Body of pancreas (tissue), 4 donors: ENCODE results near the gene PPP6R1. TPM values are rescaled to one million over a fixed set of nuclear protein-coding genes. Genes with fewer than 3 reads are reported as not detected.

ENCODE experiments used
- ATAC-seq: fragments of 150-250 bp; one replicate; pipeline ENCODE4 v1.9.1; 2016
- DNase-seq, 4 donors: peaks; one replicate each; pipeline ENCODE4 v3.0.0-alpha.2; 2019
- H3K27ac ChIP-seq, 4 donors: fragments of 200-600 bp; sonication (generic); 1 replicate in 3 of 4; 2 replicates in 1 of 4; pipeline versions ENCODE4 v1.5.1 to v1.6.1; 2016 to 2019; ENCODE audit warnings: mild to moderate bottlenecking in 1 of 4, mixed read lengths in 1 of 4, moderate library complexity in 1 of 4
- H3K27me3 ChIP-seq, 2 donors: fragments of 200-600 bp; sonication (generic); one replicate each; pipeline ENCODE4 v1.6.0; 2016; ENCODE audit warnings: mild to moderate bottlenecking in 1 of 2
- H3K36me3 ChIP-seq, 2 donors: fragments of 200-600 bp; sonication (generic); replicated peaks in 1 of 2; 2 replicates each; pipeline ENCODE4 v1.5.1; 2016; ENCODE audit warnings: low read depth in 2 of 2; ENCODE audit not compliant: insufficient read depth in 1 of 2
- H3K4me1 ChIP-seq: fragments of 200-600 bp; sonication (generic); one replicate; pipeline ENCODE4 v1.6.0; 2016
- H3K4me3 ChIP-seq, 2 donors: fragments of 200-600 bp; sonication (generic); 1 replicate in 1 of 2; 2 replicates in 1 of 2; pipeline ENCODE4 v1.5.1; 2016 to 2019
- H3K9me3 ChIP-seq, 3 donors: fragments of 200-600 bp; sonication (generic); 1 replicate in 2 of 3; 2 replicates in 1 of 3; pipeline ENCODE4 v1.5.1; 2016
- POLR2A ChIP-seq, 3 donors: fragments of 450-650 bp; IDR thresholded peaks; one replicate each; pipeline ENCODE4 v1.6.1; 2016; ENCODE audit warnings: antibody characterized with exemption in 3 of 3, mild to moderate bottlenecking in 2 of 3
- WGBS, 2 donors: methylation state at CpG; one replicate each; pipeline ENCODE4 v1.1.5; 2017; 5-methylcytosine and 5-hydroxymethylcytosine counted together
- intact Hi-C: fragments of 100-400 bp; cut with DNase I; formaldehyde crosslinking; loops from one replicate; pipeline ENCODE4 v1.15.1; 2023
- total RNA-seq, 2 donors: library from RNA; depleted of rRNA; stranded (reverse); fragments of >200 nt; gene quantifications; one replicate each; pipeline ENCODE4 v1.1.0, GENCODE V29; 2016
- TF ChIP-seq, protein P1 (sequence below), 7 experiments: fragments of 450-650 bp in 4 of 7; fragments of 200-600 bp in 3 of 7; sonication (generic) in 3 of 7; IDR thresholded peaks; one replicate each; pipeline ENCODE4 v1.5.1; 2016 to 2019; ENCODE audit warnings: antibody characterized with exemption in 7 of 7

Gene PPP6R1
- total RNA-seq, 2 donors from 2014 or later = 19.2 to 20.8 TPM

GRCh38 chr19:55277494-55277893, 18.7 kb upstream of the PPP6R1 start:
- TF ChIP-seq, protein P1, sequence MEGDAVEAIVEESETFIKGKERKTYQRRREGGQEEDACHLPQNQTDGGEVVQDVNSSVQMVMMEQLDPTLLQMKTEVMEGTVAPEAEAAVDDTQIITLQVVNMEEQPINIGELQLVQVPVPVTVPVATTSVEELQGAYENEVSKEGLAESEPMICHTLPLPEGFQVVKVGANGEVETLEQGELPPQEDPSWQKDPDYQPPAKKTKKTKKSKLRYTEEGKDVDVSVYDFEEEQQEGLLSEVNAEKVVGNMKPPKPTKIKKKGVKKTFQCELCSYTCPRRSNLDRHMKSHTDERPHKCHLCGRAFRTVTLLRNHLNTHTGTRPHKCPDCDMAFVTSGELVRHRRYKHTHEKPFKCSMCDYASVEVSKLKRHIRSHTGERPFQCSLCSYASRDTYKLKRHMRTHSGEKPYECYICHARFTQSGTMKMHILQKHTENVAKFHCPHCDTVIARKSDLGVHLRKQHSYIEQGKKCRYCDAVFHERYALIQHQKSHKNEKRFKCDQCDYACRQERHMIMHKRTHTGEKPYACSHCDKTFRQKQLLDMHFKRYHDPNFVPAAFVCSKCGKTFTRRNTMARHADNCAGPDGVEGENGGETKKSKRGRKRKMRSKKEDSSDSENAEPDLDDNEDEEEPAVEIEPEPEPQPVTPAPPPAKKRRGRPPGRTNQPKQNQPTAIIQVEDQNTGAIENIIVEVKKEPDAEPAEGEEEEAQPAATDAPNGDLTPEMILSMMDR (IDR thresholded peaks at IDR 0.05) = no peak
- TF ChIP-seq POLR2A (IDR thresholded peaks at IDR 0.05) = no peak
- WGBS, 2 donors = 83 to 90% methylated on average over 10 to 13 of the region's 17 CpGs
- H3K4me3 ChIP-seq = no peak overlapping the region
- ATAC-seq (no peak), DNase-seq (no peak)
- intact Hi-C loops = no loop called here
- peaks cover 0 to 8% of the 10 kb centered on the region in 2 donors for H3K36me3 ChIP-seq
- H3K9me3 ChIP-seq = no peaks in the 10 kb centered on the region
- H3K4me1 ChIP-seq = peaks cover 19% of the 10 kb centered on the region
- H3K27me3 ChIP-seq = no peaks in the 10 kb centered on the region
- no peak overlapping the region for H3K27ac ChIP-seq

GRCh38 chr19:55276720-55277430, 18.1 kb upstream of the PPP6R1 start:
- WGBS, 2 donors = 86% methylated on average over 15 of the region's 15 CpGs
- Histone ChIP-seq H3K4me1 (peaks cover 19% of the 10 kb centered on the region), H3K27me3 (no peaks in the 10 kb centered on the region), H3K9me3 (no peaks in the 10 kb centered on the region), H3K36me3 (peaks cover 0 to 8% of the 10 kb centered on the region in 2 donors), H3K27ac (no peak overlapping the region), H3K4me3 (no peak overlapping the region)
- DNase-seq (no peak), ATAC-seq (no peak)
- intact Hi-C loops = no loop called here
- TF ChIP-seq, protein P1 (IDR thresholded peaks at IDR 0.05) = no peak
- no peak for TF ChIP-seq POLR2A (IDR thresholded peaks at IDR 0.05)

DNA sequence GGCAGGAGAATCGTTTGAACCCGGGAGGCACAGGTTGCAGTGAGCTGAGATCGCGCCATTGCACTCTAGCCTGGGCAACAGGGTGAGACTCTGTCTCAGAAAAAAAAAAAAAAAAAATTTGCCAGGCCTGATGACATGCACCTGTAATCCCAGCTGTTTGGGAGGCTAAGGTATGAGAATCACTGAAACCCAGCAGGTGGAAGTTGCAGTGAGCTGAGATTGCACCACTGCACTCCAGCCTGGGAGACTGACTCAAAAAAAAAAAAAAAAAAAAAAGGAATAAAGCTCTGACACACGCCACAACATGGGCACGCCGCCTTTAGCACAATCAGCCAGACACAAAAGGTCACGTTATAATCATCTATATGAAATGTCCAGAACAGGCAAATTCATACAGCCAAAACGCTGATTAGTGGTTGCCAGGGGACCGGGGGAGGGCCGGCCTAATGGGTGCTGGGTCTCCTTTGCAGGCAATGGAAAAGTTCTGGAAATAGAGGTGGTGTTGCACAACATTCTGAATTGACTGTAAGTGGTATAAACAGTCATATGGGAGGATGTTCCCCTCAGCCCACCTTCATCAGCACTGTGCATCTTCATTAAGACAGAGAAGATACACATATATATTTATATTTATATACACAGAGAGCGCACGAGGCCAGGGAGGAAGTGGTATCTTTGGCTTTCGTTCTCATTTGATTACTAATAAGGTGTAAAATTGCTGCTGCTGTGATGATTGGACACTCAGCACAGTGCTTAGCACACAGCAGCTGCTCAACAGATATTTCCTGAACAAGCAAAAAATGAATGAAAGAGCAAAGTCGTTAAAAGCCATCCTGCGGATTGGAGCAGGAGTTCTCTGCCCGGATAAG, 17.3 kb upstream of the PPP6R1 start:
- 77 to 86% methylated on average over 17 of the region's 17 CpGs for WGBS, 2 donors

DNA sequence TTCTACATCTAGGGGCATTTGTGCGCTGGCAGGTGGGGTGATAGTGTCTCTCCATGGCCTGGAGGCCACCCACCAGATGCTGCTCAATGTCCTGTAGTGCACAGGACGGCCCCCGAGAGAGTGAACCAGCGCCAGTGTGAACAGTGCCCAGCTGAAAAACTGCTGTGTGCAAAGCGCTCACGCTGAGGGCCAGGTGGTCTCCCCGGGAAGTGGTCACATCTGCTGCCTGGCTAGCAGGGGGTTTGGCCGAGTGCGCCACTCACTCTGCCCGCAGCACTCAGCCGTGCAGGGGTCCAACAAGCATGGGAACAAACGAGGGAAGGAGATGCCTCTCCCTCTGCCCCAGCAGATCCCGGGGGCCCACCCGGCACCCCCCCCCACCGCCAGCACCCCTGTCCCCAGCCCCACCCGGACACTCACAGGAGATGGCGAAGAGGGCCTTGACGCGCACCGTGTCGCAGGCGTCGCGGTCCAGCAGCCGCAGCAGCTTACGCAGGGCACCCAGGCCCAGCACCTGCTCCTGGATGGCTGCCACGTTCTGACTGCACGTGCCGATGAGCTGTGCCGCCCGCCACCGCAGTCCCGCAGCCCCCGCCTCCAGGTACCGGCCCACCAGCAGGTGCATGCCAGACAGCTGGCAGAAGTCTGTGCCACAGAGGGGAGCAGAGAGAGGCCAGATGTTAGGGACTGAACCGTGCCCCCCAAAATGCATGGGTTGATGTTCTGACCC, 15.3 kb upstream of the PPP6R1 start:
- peaks cover 0 to 8% of the 10 kb centered on the region in 2 donors for H3K36me3 ChIP-seq
- no peak for ATAC-seq
- no peaks in the 10 kb centered on the region for H3K9me3 ChIP-seq
- H3K27me3 ChIP-seq = no peaks in the 10 kb centered on the region
- DNase-seq = no peak
- H3K4me1 ChIP-seq = peaks cover 7% of the 10 kb centered on the region
- WGBS, 2 donors = 92 to 93% methylated on average over 5 to 34 of the region's 36 CpGs
- intact Hi-C loops = no loop called here
- no peak overlapping the region for H3K4me3 ChIP-seq
- TF ChIP-seq, protein P1 (IDR thresholded peaks at IDR 0.05) = no peak
- TF ChIP-seq POLR2A (IDR thresholded peaks at IDR 0.05) = no peak
- H3K27ac ChIP-seq = no peak overlapping the region

More for the DNA sequence above, 17.3 kb upstream of the PPP6R1 start:
- Histone ChIP-seq H3K4me3 (no peak overlapping the region), H3K36me3 (peaks cover 0 to 8% of the 10 kb centered on the region in 2 donors), H3K4me1 (peaks cover 19% of the 10 kb centered on the region), H3K27ac (peak overlapping the region in 1 of 4 donors; percentile 8), H3K27me3 (no peaks in the 10 kb centered on the region), H3K9me3 (no peaks in the 10 kb centered on the region)
- TF ChIP-seq, protein P1 (IDR thresholded peaks at IDR 0.05) = no peak
- no peak for TF ChIP-seq POLR2A (IDR thresholded peaks at IDR 0.05)
- DNase-seq = peak in 2 of 4 donors; percentile 19 to 28
- intact Hi-C loops = no loop called here
- ATAC-seq = no peak
